HG03469 (cell line): ENCODE data around the gene PPP1R26.

Source experiments
- ATAC-seq: cut with Tn5 transposase; IDR thresholded peaks from one replicate; pipeline ENCODE4 v1.9.1; 2021; ENCODE audit warnings: mild to moderate bottlenecking, moderate library complexity, moderate number of reproducible peaks; ENCODE audit not compliant: unreplicated experiment

Gene PPP1R26

DNA sequence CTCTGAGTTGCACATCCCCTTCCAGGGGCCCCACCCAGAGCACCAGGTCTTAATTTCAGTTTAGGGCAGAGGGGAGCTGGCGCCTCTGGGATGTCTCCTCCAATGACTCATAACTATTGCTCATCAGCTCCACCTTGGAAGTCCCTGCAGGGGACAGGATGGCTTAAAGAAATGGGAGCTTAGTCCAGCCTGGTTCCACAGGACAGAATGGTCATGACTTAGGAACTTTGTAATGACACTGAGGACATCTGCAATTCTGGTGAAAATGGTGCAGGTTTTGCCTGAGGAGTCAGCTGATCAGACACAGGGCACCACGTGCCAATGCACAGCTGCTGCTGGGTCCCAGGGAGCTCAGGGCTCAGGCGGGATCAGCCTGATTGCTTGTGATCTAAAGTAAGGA, 16.4 kb upstream of the PPP1R26 start:
- no peak for ATAC-seq

DNA sequence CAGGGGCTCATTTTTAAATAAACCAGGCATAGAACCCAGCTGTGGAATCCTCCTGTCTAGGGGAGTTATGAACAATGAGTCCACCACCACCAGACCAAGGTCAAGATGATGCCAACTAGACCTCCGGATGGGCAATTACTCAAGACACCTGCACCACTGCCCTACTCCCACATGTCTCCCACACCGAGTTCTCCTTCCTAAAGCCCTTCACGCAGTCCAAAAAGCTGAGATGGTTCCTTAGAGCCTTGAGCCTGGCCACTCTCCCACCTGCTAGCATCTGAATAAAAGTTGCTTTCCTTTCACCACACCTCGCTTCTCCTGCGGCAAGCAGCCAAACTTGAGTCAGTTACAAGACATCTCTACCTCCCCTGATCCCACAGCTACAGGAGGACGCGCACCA, 15.4 kb upstream of the PPP1R26 start:
- no peak for ATAC-seq

GRCh38 chr9:135468854-135469521, 10.6 kb upstream of the PPP1R26 start:
- no peak for ATAC-seq

DNA sequence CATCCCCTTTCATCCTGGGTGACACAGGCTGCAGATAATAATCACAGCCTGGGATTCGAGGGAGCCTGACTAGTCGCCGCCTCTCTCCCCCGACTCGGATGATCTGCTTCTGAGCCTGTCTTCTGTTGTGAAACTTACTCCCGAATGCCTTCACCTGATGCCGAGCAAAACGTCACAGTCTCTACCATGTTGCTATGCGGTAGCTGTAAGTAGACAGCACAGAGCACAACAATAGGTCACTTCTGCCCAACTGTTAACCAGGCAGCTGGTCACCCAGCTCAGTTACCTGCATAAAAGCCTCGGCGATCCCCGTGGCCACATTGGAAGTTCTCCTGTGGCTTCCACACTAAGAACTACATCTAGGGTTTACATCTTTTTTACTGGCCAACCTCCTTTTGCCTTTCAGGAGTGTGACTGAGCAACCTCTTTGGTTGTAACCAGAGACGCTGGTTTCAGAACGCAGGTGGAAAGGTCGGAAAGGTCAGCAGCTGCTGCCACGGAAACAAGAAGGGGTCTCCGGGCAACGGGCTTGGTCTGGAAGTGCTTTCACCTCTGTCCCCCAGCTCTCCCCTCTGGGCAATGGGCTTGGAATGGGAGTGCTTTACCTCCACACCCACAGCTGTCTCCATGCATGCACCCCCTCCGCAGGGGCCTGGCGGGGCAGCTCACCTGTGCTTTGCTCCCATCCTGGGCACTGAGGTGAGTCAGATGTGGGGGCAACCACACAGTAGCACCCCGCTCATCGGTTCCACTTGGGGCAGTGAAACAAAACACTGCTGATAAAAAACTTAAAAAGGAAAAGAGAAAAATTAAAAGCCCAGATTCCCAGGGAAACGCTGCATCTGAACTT, 7.6 kb upstream of the PPP1R26 start:
- no peak for ATAC-seq

DNA sequence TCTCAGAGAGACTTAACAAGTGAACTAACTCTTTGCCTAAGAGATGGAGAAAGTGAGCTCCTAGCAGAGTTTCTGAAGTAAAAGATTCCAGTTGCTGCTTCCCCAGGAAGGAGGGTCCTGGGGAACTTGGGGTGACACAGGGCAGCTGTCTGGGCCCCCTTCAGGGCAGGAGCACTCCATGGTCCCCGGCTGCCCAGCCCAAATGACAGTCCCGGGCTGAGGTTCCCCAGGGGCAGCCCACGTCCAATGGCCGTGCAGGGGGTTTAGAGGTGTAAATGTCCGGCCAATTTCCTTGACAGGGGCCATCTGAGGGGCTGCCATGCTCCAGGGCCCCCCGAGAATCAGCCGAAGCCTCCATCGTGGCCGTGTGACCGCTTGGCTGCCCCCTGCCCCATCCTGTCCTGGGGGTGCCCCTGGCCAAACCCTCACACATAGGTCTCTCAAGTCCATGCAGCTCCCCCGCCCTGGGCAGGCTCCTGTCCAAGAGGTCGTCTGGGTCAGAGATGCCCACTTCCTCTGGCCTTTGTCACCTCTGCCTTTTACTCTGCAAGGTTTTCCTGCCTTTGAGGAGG, 5.5 kb upstream of the PPP1R26 start:
- no peak for ATAC-seq

GRCh38 chr9:135474915-135475314, 4.7 kb upstream of the PPP1R26 start:
- no peak for ATAC-seq

- no peak for ATAC-seq
Observed at GRCh38 chr9:135476561-135477355, 2.8 kb upstream of the PPP1R26 start.

GRCh38 chr9:135478191-135478590, 1.4 kb upstream of the PPP1R26 start:
- no peak for ATAC-seq

- no peak for ATAC-seq
Observed at GRCh38 chr9:135478829-135479468, 633 bp upstream of the PPP1R26 start.

- ATAC-seq, result no peak
Observed at GRCh38 chr9:135480071-135480939, 723 bp downstream of the PPP1R26 start.

- ATAC-seq, result no peak
Observed at GRCh38 chr9:135480940-135481310, 1.3 kb downstream of the PPP1R26 start.

- no peak for ATAC-seq
Observed at GRCh38 chr9:135482015-135482754, 2.6 kb downstream of the PPP1R26 start.

- no peak for ATAC-seq
Observed at GRCh38 chr9:135484460-135485277, 5.1 kb downstream of the PPP1R26 start.

GRCh38 chr9:135485385-135485784, 5.8 kb downstream of the PPP1R26 start:
- ATAC-seq, result no peak

DNA sequence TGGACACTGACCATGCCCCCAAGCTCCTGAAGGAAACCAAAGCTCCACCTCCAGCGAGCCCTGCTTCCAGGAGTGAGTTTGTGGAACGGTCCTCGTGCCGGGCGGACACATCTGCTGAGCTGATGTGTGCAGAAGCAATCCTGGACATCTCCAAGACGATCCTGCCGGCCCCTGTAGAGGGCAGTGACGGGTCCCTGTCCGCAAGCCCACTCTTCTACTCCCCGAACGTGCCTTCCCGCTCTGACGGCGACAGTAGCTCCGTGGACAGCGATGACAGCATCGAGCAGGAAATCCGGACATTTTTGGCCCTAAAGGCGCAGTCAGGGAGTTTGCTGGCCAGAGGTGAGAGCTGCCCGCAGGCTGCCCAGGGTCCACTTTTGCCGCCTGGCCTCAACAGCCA, 6.2 kb downstream of the PPP1R26 start:
- ATAC-seq, result no peak

GRCh38 chr9:135486267-135487065, 6.9 kb downstream of the PPP1R26 start:
- ATAC-seq, result no peak

DNA sequence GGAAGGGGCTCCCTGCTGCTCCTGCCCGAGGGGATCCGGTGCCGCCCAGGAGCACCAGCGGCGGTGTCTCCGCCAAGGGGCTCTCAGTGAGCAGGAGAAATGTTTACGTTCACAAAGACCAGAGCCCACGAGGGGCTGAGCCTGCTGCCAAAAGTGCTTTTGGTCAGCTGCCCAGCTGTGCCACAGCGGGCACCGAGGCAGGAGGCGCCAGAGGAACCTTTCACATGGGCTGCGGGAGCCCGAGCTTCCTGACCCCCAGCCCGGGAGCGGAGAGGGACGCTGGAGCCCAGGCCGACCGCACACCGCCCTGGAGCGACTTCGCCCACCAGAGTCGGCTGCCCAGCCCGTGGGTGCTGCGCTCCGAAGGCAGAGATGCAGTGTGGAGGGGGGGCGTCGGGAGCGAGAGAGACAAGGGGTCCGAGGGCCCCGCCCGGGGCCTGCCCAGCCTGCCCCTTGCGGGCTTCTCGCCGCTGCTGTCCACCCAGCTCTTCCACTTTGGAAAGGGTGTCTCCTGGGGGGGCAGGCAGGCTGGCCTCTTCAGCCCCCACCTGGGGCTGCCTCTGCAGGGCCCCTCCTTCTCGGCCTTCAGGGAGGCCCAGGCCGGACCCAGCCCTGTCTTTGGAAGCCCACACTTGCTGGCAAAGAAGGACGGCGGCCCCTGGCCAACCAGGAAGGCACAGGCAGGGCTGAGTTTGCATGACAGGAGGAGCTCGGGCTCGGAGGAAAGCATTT, 7.9 kb downstream of the PPP1R26 start:
- ATAC-seq, result no peak
